Anterior cingulate cortex (tissue), 58 donors: ENCODE results near the gene FHOD3.

Experiments used
- DNase-seq, 58 donors: peaks; one replicate each; lab custom pipeline; 2025; lab: John Stamatoyannopoulos, UW

Gene FHOD3

GRCh38 chr18:36673452-36673851 is 375.9 kb downstream of the FHOD3 start:
- DNase-seq = no peak

- DNase-seq = no peak
Measured at GRCh38 chr18:36675076-36675475, 377.6 kb downstream of the FHOD3 start.

- DNase-seq = no peak
Measured at GRCh38 chr18:36675542-36675941, 378.0 kb downstream of the FHOD3 start.

- no peak for DNase-seq
Measured at GRCh38 chr18:36676629-36677028, 379.1 kb downstream of the FHOD3 start.

GRCh38 chr18:36680042-36680441 is 382.5 kb downstream of the FHOD3 start:
- no peak for DNase-seq

- no peak for DNase-seq
Measured at GRCh38 chr18:36685580-36685979, 388.1 kb downstream of the FHOD3 start.

- peak in 39 of 58 donors; percentile 5 to 67 (median 34) for DNase-seq
Measured at GRCh38 chr18:36688020-36688965, 390.8 kb downstream of the FHOD3 start.

- no peak for DNase-seq
Measured at GRCh38 chr18:36692371-36692770, 394.9 kb downstream of the FHOD3 start.

GRCh38 chr18:36692921-36693332 is 395.4 kb downstream of the FHOD3 start:
- DNase-seq = no peak

- DNase-seq = peak in 5 of 58 donors; percentile 9 to 32 (median 26)
Measured at GRCh38 chr18:36693931-36694620, 396.6 kb downstream of the FHOD3 start.

GRCh38 chr18:36695806-36696205 is 398.3 kb downstream of the FHOD3 start:
- no peak for DNase-seq

GRCh38 chr18:36697905-36698304 is 400.4 kb downstream of the FHOD3 start:
- no peak for DNase-seq

- DNase-seq = no peak
Measured at GRCh38 chr18:36700955-36701354, 403.4 kb downstream of the FHOD3 start.

- no peak for DNase-seq
Measured at GRCh38 chr18:36702401-36703013, 405.0 kb downstream of the FHOD3 start.

GRCh38 chr18:36704156-36704555 is 406.6 kb downstream of the FHOD3 start:
- DNase-seq = no peak

- no peak for DNase-seq
Measured at GRCh38 chr18:36706134-36706881, 408.8 kb downstream of the FHOD3 start.

- DNase-seq = no peak
Measured at GRCh38 chr18:36708366-36708765, 410.9 kb downstream of the FHOD3 start.

GRCh38 chr18:36709315-36709714 is 411.8 kb downstream of the FHOD3 start:
- no peak for DNase-seq

GRCh38 chr18:36711014-36711725 is 413.7 kb downstream of the FHOD3 start:
- no peak for DNase-seq
